GM12878 (cell line): ENCODE results near the gene GEMIN7. TPM values are rescaled to one million over a fixed set of nuclear protein-coding genes. Genes with fewer than 3 reads are reported as not detected.

Experiments used
- ATAC-seq: fragments of 200-7000 bp; cut with Tn5 transposase; 3 replicates; pipeline ENCODE4 v1.9.1; 2020; ENCODE audit warnings: mild to moderate bottlenecking, moderate library complexity
- BruUV-seq: library from RNA; stranded (reverse); fragments of 400-500 nt; replicated peaks from 2 replicates; lab custom pipeline; 2021; lab: Mats Ljungman, UMichigan
- CTCF ChIA-PET: fragments of 300-600 bp; sonication (Branson Sonifier 250); formaldehyde crosslinking; extraction: SDS; loops from one replicate; lab custom pipeline; 2021; ENCODE audit warnings: inconsistent platforms; lab: Yijun Ruan, JAX
- POLR2A ChIA-PET: fragments of 350-600 bp; formaldehyde crosslinking; extraction: SDS; loops from one replicate; lab custom pipeline; 2021; ENCODE audit warnings: inconsistent platforms; lab: Charles Lee
- RAD21 ChIA-PET: fragments of 300-600 bp; sonication (Branson Sonifier 250); formaldehyde crosslinking; loops from one replicate; lab custom pipeline; 2023; ENCODE audit warnings: antibody characterized with exemption; ENCODE audit not compliant: unreplicated experiment; lab: Charles Lee
- SMC1A ChIA-PET: fragments of 300-600 bp; sonication (Branson Sonifier 250); formaldehyde crosslinking; loops from one replicate; lab custom pipeline; 2023; ENCODE audit not compliant: unreplicated experiment, uncharacterized antibody; lab: Charles Lee
- DNase-seq: peaks from one replicate; pipeline ENCODE4 v3.0.0-alpha.2; 2011; ENCODE audit warnings: low read depth, low spot score
- FAIRE-seq: peaks from 3 replicates; lab custom pipeline; 2011; peaks lifted over from hg19 to GRCh38; lab: Jason Lieb, UNC
- H2AFZ ChIP-seq: 2 replicates; pipeline ENCODE4 v1.6.0; 2011; ENCODE audit warnings: low read depth, low read length, control low read depth; ENCODE audit not compliant: control insufficient read depth
- H3K27ac ChIP-seq: 2 replicates; pipeline ENCODE4 v1.5.1; 2011; ENCODE audit warnings: control low read depth; ENCODE audit not compliant: control insufficient read depth, insufficient read depth
- H3K27me3 ChIP-seq, 2 experiments: replicated peaks in 1 of 2; 2 replicates each; pipeline versions ENCODE4 v1.6.0 to v1.6.1; 2011; ENCODE audit warnings: low read length in 1 of 2; ENCODE audit not compliant: control insufficient read depth in 2 of 2, insufficient read depth in 2 of 2
- H3K36me3 ChIP-seq, 2 experiments: 2 replicates each; pipeline ENCODE4 v1.5.1; 2011; ENCODE audit warnings: low read length in 1 of 2; ENCODE audit not compliant: control insufficient read depth in 2 of 2, insufficient read depth in 2 of 2
- H3K4me1 ChIP-seq: 2 replicates; pipeline ENCODE4 v1.6.1; 2011; ENCODE audit warnings: mild to moderate bottlenecking, low read length, moderate library complexity, mixed read lengths; ENCODE audit not compliant: control insufficient read depth, insufficient read depth
- H3K4me2 ChIP-seq: 2 replicates; pipeline ENCODE4 v1.6.0; 2011; ENCODE audit warnings: control low read depth; ENCODE audit not compliant: control insufficient read depth, insufficient read depth
- H3K4me3 ChIP-seq: fragments of 200-600 bp; sonication (generic); 2 replicates; pipeline ENCODE4 v1.5.1; 2016
- H3K79me2 ChIP-seq: 2 replicates; pipeline ENCODE4 v1.6.0; 2011; ENCODE audit warnings: low read length; ENCODE audit not compliant: control insufficient read depth, insufficient read depth
- H3K9ac ChIP-seq: 2 replicates; pipeline ENCODE4 v1.8.0; 2011; ENCODE audit warnings: low read length, control low read depth, mixed read lengths; ENCODE audit not compliant: control insufficient read depth, insufficient read depth
- H3K9me3 ChIP-seq: replicated peaks from 3 replicates; pipeline ENCODE4 v1.5.1; 2011; ENCODE audit warnings: mild to moderate bottlenecking, low read length; ENCODE audit not compliant: control insufficient read depth, insufficient read depth
- H4K20me1 ChIP-seq: 2 replicates; pipeline ENCODE4 v1.6.0; 2011; ENCODE audit not compliant: control insufficient read depth, insufficient read depth
- EGR1 ChIP-seq, 2 experiments: IDR thresholded peaks; 1 replicate in 1 of 2; 2 replicates in 1 of 2; pipeline ENCODE4 v1.6.1; 2011 to 2012; ENCODE audit warnings: low read depth in 2 of 2, low read length in 2 of 2, borderline replicate concordance in 1 of 2, mild to moderate bottlenecking in 1 of 2, moderate library complexity in 1 of 2
- HDGF ChIP-seq: fragments of 450-650 bp; IDR thresholded peaks from 2 replicates; pipeline ENCODE4 v1.6.1; 2016; ENCODE audit warnings: antibody characterized with exemption
- MEF2B ChIP-seq: fragments of 450-650 bp; IDR thresholded peaks from 2 replicates; pipeline ENCODE4 v1.6.1; 2018; ENCODE audit warnings: mild to moderate bottlenecking, moderate library complexity; ENCODE audit not compliant: partially characterized antibody, poor library complexity, severe bottlenecking
- POLR2A ChIP-seq: IDR thresholded peaks from 2 replicates; pipeline ENCODE4 v1.6.1; 2011; ENCODE audit warnings: low read depth, mild to moderate bottlenecking, low read length
- WGBS: methylation state at CpG from one replicate; pipeline ENCODE4 v1.1.6; 2016; ENCODE audit warnings: low lambda C conversion rate; ENCODE audit not compliant: insufficient replicate concordance, insufficient coverage; ENCODE audit errors: missing lambda C conversion rate; 5-methylcytosine and 5-hydroxymethylcytosine counted together
- in situ Hi-C: fragments of 300-500 bp; cut with MboI; formaldehyde crosslinking; loops from 9 replicates; pipeline ENCODE4 v1.14.3; 2018; ENCODE audit warnings: mixed read lengths
- intact Hi-C: fragments of 100-400 bp; cut with micrococcal nuclease; formaldehyde crosslinking; loops from one replicate; pipeline ENCODE4 v1.14.2; 2022; ENCODE audit not compliant: unreplicated experiment
- polyA plus RNA-seq, 11 experiments: library from polyadenylated mRNA; depleted of rRNA in 4 of 11; unstranded in 6 of 11; stranded (reverse) in 5 of 11; fragments of >200 nt; fragmentation: Nextera tagmentation in 4 of 11; fragmentation: Illumina TruSeq in 1 of 11; extraction: Ambion mirVana in 4 of 11; extraction: Trizol in 1 of 11; gene quantifications; 1 replicate in 1 of 11; 2 replicates in 10 of 11; pipeline versions ENCODE4 v1.2.1 to v1.2.3, GENCODE V29; 2011 to 2016; ENCODE audit warnings: inconsistent platforms in 2 of 11, missing spikeins in 2 of 11, low read depth in 1 of 11
- total RNA-seq, 4 experiments: library from RNA; depleted of rRNA in 3 of 4; stranded (reverse); fragments of >200 nt in 3 of 4; fragmentation: Illumina TruSeq in 1 of 4; extraction: Trizol in 1 of 4; gene quantifications; 2 replicates each; pipeline versions ENCODE4 v1.2.1 to v1.2.3, GENCODE V29; 2013 to 2021

Gene GEMIN7
- total and polyA plus RNA-seq, 10 of the 15 experiments (the other 5 are each of a cell fraction or from before 2014, with no cell fraction given): 21.1 to 76.7 (median 44.9) TPM

DNA sequence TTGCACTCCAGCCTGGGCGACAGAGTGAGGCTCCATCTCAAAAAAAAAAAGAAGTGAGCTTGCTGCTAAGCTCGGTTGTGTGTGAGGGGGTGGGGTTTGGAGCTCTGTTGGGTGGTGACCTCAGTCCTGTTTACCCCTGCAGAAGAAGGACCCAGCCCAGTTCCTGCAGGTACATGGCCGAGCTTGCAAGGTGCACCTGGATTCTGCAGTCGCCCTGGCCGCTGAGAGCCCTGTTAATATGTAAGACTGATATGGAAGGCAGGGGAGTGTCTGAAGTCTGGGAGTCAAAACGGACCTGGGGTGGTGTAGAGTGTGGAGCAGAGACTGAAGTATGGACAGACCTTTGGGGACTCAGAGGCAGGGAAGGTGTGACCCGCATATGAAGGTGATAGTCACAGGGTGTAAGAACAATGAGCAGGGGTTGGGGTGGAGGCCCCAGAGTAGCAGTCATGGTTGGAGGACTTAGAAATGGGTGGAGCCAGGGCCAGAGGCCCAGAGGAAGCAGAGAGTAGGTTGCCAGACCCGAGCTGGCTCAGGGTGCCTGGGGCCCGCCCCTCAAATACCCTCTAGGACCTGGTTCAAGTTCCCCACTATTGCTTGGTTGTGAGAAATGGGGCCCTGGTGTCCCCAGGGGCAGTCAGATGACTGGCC, 27.0 kb upstream of the GEMIN7 start:
- DNase-seq (no peak), ATAC-seq (peak; percentile 79), FAIRE-seq (no peak)
- peaks cover 20 to 26% of the 10 kb centered on the region in 2 experiments; a peak in 3 of 4 replicates for H3K36me3 ChIP-seq
- no peak overlapping the region for H3K4me3 ChIP-seq
- no peak overlapping the region for H2AFZ ChIP-seq
- no peak overlapping the region for H3K9ac ChIP-seq
- no TSS peak for BruUV-seq
- no peaks in the 10 kb centered on the region; the same call in 1 of the 2 replicates for H4K20me1 ChIP-seq
- ChIA-PET POLR2A (interaction anchor here (0.6 to 1.4 kb wide), 3 partner anchors 9 to 126 kb away, joined by 3 to 10 read pairs (median 4); partner anchors contain the start of genes BLOC1S3 and TRAPPC6A), SMC1A (interaction anchor here (1.0 to 2.2 kb wide), 6 partner anchors 10 to 63 kb away, joined by 3 to 7 read pairs (median 4); partner anchors contain the start of gene CLASRP), CTCF (interaction anchor here (0.8 to 2.1 kb wide), 9 partner anchors 10 to 148 kb away, joined by 3 to 8 read pairs (median 3); partner anchors contain the start of gene CLASRP), RAD21 (interaction anchor here (0.9 to 1.5 kb wide), 5 partner anchors 13 to 73 kb away, joined by 3 to 9 read pairs (median 3); partner anchors contain the start of gene CLASRP)
- H3K9me3 ChIP-seq: no peaks in the 10 kb centered on the region
- 16% methylated on average over 9 of the region's 9 CpGs for WGBS
- peaks cover 25% of the 10 kb centered on the region for H3K4me1 ChIP-seq
- H3K27ac ChIP-seq: peak overlapping the region; percentile 61; the same call in 1 of the 2 replicates
- H3K27me3 ChIP-seq: no peaks in the 10 kb centered on the region
- H3K4me2 ChIP-seq: peak overlapping the region; percentile 53
- in situ Hi-C loops: no loop called here
- TF ChIP-seq MEF2B: peak; percentile 71
- TF ChIP-seq HDGF: peak; percentile 62; the same call in 1 of the 2 replicates
- no peak for TF ChIP-seq EGR1 (IDR thresholded peaks at IDR 0.05; ENCODE audit: borderline replicate concordance in 1 of 2, low read depth in 2 of 2, low read length in 2 of 2)
- TF ChIP-seq POLR2A: peak; percentile 22; the same call in 1 of the 2 replicates
- TF ChIP-seq, all 136 proteins: peak for 3
- intact Hi-C loops: no loop called here
- H3K79me2 ChIP-seq: peaks cover 26% of the 10 kb centered on the region
